ENCODE data around the gene FRMPD4. TPM values are rescaled to one million over a fixed set of nuclear protein-coding genes. Genes with fewer than 3 reads are reported as not detected.

The FRMPD4 gene
- total RNA-seq, 1 donor from 2014 or later = 0.54 TPM

DNA sequence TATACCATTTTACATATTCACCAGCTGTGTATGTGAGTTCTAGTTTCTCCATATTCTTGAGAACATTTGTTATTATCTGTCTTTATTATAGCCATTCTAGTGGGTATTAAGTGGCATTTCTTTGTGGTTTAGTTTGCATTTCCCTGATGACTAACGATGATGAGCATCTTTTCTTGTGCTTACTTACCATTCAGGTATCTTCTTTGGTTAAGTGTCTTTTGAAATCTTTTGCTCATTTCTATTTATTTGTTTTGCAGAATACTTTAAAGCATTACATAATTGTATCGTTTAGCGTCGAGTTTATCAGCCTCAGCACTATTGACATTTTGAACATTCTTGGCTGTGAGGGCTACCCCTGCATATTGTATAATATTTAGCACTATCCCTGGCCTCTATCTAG lies 85.4 kb downstream of the FRMPD4 start:
- Histone ChIP-seq H3K27me3 (ENCODE audit: insufficient read depth, low read length) (no peaks in the 10 kb centered on the region), H2AFZ (ENCODE audit: low read depth, low read length) (no peak overlapping the region), H3K27ac (ENCODE audit: low read depth, low read length) (no peak overlapping the region), H3K4me2 (ENCODE audit: low read length) (no peak overlapping the region), H3K79me2 (ENCODE audit: insufficient read depth, low read length) (no peaks in the 10 kb centered on the region), H3K4me1 (ENCODE audit: insufficient read depth, low read length) (no peaks in the 10 kb centered on the region), H4K20me1 (ENCODE audit: insufficient read depth, low read length) (no peaks in the 10 kb centered on the region), H3K9me3 (ENCODE audit: insufficient read depth, low read depth, low read length) (no peaks in the 10 kb centered on the region), H3K36me3 (ENCODE audit: insufficient read depth, low read length) (no peaks in the 10 kb centered on the region), H3K4me3 (ENCODE audit: insufficient read depth, low read depth, low read length) (no peak overlapping the region), H3K9ac (ENCODE audit: low read length) (no peak overlapping the region)
- TF ChIP-seq, protein P1, sequence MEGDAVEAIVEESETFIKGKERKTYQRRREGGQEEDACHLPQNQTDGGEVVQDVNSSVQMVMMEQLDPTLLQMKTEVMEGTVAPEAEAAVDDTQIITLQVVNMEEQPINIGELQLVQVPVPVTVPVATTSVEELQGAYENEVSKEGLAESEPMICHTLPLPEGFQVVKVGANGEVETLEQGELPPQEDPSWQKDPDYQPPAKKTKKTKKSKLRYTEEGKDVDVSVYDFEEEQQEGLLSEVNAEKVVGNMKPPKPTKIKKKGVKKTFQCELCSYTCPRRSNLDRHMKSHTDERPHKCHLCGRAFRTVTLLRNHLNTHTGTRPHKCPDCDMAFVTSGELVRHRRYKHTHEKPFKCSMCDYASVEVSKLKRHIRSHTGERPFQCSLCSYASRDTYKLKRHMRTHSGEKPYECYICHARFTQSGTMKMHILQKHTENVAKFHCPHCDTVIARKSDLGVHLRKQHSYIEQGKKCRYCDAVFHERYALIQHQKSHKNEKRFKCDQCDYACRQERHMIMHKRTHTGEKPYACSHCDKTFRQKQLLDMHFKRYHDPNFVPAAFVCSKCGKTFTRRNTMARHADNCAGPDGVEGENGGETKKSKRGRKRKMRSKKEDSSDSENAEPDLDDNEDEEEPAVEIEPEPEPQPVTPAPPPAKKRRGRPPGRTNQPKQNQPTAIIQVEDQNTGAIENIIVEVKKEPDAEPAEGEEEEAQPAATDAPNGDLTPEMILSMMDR (IDR thresholded peaks at IDR 0.05; ENCODE audit: insufficient read depth, low read depth, low read length) = no peak
- TF ChIP-seq EZH2 (IDR thresholded peaks at IDR 0.05; ENCODE audit: insufficient read depth, low read length) = no peak
- Mint-ChIP-seq H3K4me3 (ENCODE audit: unreplicated experiment) (no peak overlapping the region), H3K27me3 (ENCODE audit: low read depth, unreplicated experiment) (no peaks in the 10 kb centered on the region), H3K4me1 (ENCODE audit: low read depth, unreplicated experiment) (no peaks in the 10 kb centered on the region), H3K9me3 (ENCODE audit: unreplicated experiment) (no peaks in the 10 kb centered on the region), H3K36me3 (ENCODE audit: low read depth, unreplicated experiment) (no peaks in the 10 kb centered on the region), H3K27ac (ENCODE audit: unreplicated experiment) (no peak overlapping the region)
- DNase-seq (ENCODE audit: low read depth) (peak; percentile 38), FAIRE-seq (peak; percentile 70)

DNA sequence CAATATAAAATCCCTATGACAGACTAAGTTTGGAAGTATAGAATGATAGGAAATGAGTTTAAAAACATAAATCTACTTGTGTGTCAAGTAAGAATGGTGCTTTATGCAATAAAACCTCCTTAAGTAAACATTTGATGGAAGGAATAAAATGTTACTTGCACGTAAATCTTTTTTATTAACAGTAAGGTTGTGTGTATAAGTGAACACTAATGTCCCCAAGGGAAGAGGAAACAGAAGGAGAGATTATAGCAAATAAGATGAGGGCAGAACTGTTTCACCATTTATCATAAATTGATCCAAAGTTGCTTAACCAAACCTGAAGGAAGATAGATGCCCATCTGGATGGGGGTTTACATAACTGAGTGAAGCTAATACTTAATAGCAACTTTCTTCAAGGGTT lies 86.8 kb downstream of the FRMPD4 start:
- no peaks in the 10 kb centered on the region for H3K27me3 Mint-ChIP-seq (ENCODE audit: low read depth, unreplicated experiment)
- H3K4me1 ChIP-seq (ENCODE audit: insufficient read depth, low read length) = no peaks in the 10 kb centered on the region
- H3K27ac ChIP-seq (ENCODE audit: low read depth, low read length) = no peak overlapping the region
- no peak overlapping the region for H3K4me3 ChIP-seq (ENCODE audit: insufficient read depth, low read depth, low read length)
- H2AFZ ChIP-seq (ENCODE audit: low read depth, low read length) = no peak overlapping the region
- H3K27ac Mint-ChIP-seq (ENCODE audit: unreplicated experiment) = no peak overlapping the region
- DNase-seq (ENCODE audit: low read depth) (no peak), FAIRE-seq (peak; percentile 77)
- no peak overlapping the region for H3K4me2 ChIP-seq (ENCODE audit: low read length)
- H3K9ac ChIP-seq (ENCODE audit: low read length) = no peak overlapping the region
- no peaks in the 10 kb centered on the region for H3K4me1 Mint-ChIP-seq (ENCODE audit: low read depth, unreplicated experiment)
- H3K9me3 Mint-ChIP-seq (ENCODE audit: unreplicated experiment) = no peaks in the 10 kb centered on the region
- no peaks in the 10 kb centered on the region for H3K79me2 ChIP-seq (ENCODE audit: insufficient read depth, low read length)
- TF ChIP-seq, protein P1 (IDR thresholded peaks at IDR 0.05; ENCODE audit: insufficient read depth, low read depth, low read length) = no peak
- no peak for TF ChIP-seq EZH2 (IDR thresholded peaks at IDR 0.05; ENCODE audit: insufficient read depth, low read length)
- H3K9me3 ChIP-seq (ENCODE audit: insufficient read depth, low read depth, low read length) = no peaks in the 10 kb centered on the region
- no peak overlapping the region for H3K4me3 Mint-ChIP-seq (ENCODE audit: unreplicated experiment)
- H3K36me3 Mint-ChIP-seq (ENCODE audit: low read depth, unreplicated experiment) = no peaks in the 10 kb centered on the region
- no peaks in the 10 kb centered on the region for H4K20me1 ChIP-seq (ENCODE audit: insufficient read depth, low read length)
- no peaks in the 10 kb centered on the region for H3K27me3 ChIP-seq (ENCODE audit: insufficient read depth, low read length)
- H3K36me3 ChIP-seq (ENCODE audit: insufficient read depth, low read length) = no peaks in the 10 kb centered on the region

DNA sequence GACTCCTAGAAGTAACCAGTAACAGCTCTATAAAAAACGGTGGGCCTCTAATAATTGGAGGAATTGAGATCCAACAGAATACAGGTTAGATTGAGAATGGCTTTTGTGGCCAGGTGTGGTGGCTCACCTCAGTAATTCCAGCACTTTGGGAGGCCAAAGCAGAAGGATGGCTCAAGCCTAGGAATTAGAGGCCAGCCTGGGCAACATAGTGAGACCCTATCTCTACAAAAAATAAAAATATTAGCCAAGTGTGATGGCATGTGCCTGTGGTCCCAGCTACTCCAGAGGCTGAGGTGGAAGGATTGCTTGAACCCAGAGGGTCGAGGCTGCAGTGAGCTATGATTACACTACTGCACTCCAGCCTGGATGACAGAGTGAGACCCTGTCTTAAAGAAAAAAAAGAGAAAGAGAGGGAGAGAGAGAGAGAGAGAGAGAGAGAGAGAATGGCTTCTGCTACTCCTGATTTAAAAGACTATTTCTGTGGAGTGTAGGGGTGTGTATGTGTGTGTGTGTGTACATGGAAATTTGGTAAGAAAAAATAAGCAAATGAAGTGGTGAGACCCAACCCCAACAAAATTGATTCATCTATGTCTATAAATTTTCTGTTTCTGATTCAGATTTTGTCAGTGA lies 89.3 kb downstream of the FRMPD4 start:
- Mint-ChIP-seq H3K4me1 (ENCODE audit: low read depth, unreplicated experiment) (no peaks in the 10 kb centered on the region), H3K4me3 (ENCODE audit: unreplicated experiment) (no peak overlapping the region), H3K36me3 (ENCODE audit: low read depth, unreplicated experiment) (no peaks in the 10 kb centered on the region), H3K27me3 (ENCODE audit: low read depth, unreplicated experiment) (no peaks in the 10 kb centered on the region), H3K9me3 (ENCODE audit: unreplicated experiment) (no peaks in the 10 kb centered on the region), H3K27ac (ENCODE audit: unreplicated experiment) (no peak overlapping the region)
- H2AFZ ChIP-seq (ENCODE audit: low read depth, low read length) = no peak overlapping the region
- H3K27ac ChIP-seq (ENCODE audit: low read depth, low read length) = no peak overlapping the region
- no peak overlapping the region for H3K4me3 ChIP-seq (ENCODE audit: insufficient read depth, low read depth, low read length)
- H3K9me3 ChIP-seq (ENCODE audit: insufficient read depth, low read depth, low read length) = no peaks in the 10 kb centered on the region
- FAIRE-seq (peak; percentile 39), DNase-seq (ENCODE audit: low read depth) (no peak)
- H3K4me2 ChIP-seq (ENCODE audit: low read length) = no peak overlapping the region
- H3K36me3 ChIP-seq (ENCODE audit: insufficient read depth, low read length) = no peaks in the 10 kb centered on the region
- H3K4me1 ChIP-seq (ENCODE audit: insufficient read depth, low read length) = no peaks in the 10 kb centered on the region
- H3K27me3 ChIP-seq (ENCODE audit: insufficient read depth, low read length) = no peaks in the 10 kb centered on the region
- H4K20me1 ChIP-seq (ENCODE audit: insufficient read depth, low read length) = no peaks in the 10 kb centered on the region
- H3K9ac ChIP-seq (ENCODE audit: low read length) = no peak overlapping the region
- no peaks in the 10 kb centered on the region for H3K79me2 ChIP-seq (ENCODE audit: insufficient read depth, low read length)
- TF ChIP-seq, protein P1 (IDR thresholded peaks at IDR 0.05; ENCODE audit: insufficient read depth, low read depth, low read length) = no peak
- TF ChIP-seq EZH2 (IDR thresholded peaks at IDR 0.05; ENCODE audit: insufficient read depth, low read length) = no peak

All from astrocyte (in vitro differentiated cells and primary cell).